ENCODE measurements around the gene ARHGAP22. TPM values are rescaled to one million over a fixed set of nuclear protein-coding genes. Genes with fewer than 3 reads are reported as not detected.

The ARHGAP22 gene
- total RNA-seq, 1 donor from 2014 or later, result 1.0 TPM

DNA sequence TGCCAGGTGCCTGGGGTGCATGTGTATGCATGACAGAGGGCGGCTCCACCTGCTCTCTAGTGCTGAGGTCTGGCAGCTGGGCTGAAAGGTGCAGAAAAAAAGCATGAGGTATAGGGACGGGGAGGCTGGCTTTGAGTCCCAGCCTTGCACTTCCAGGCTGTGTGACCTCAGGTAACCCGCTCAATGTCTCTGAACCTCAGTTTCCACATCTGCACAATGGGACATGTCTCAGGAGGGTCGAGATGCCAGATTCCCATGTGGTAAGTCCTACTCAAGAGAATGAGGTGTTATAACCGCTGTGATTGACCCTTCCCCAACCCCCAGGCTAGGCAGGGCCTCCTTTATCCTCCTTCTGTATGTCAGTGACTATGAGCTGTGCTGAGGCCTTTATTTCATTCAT lies 48.8 kb downstream of the ARHGAP22 start:
- Histone ChIP-seq H3K9ac (ENCODE audit: low read depth in 1 of 3, low read length in 3 of 3) (no peak overlapping the region), H3K36me3 (ENCODE audit: control insufficient read depth in 3 of 3, insufficient read depth in 3 of 3, low read length in 3 of 3) (no peaks in the 10 kb centered on the region), H3K4me1 (ENCODE audit: control insufficient read depth in 3 of 3, insufficient read depth in 3 of 3, low read length in 3 of 3) (peaks cover 4 to 10% (median 5%) of the 10 kb centered on the region in 3 donors), H3K9me3 (ENCODE audit: control insufficient read depth in 3 of 3, low read length in 3 of 3) (no peaks in the 10 kb centered on the region), H3K27ac (ENCODE audit: low read depth, low read length) (no peak overlapping the region), H3K27me3 (ENCODE audit: control insufficient read depth in 3 of 3, insufficient read depth in 3 of 3, low read length in 3 of 3) (no peaks in the 10 kb centered on the region), H3K4me3 (ENCODE audit: low read length in 3 of 3) (no peak overlapping the region)

GRCh38 chr10:48555310-48556042 lies 49.4 kb downstream of the ARHGAP22 start:
- Histone ChIP-seq H3K27ac (ENCODE audit: low read depth, low read length) (no peak overlapping the region), H3K36me3 (ENCODE audit: control insufficient read depth in 3 of 3, insufficient read depth in 3 of 3, low read length in 3 of 3) (no peaks in the 10 kb centered on the region), H3K4me1 (ENCODE audit: control insufficient read depth in 3 of 3, insufficient read depth in 3 of 3, low read length in 3 of 3) (peaks cover 4 to 10% (median 5%) of the 10 kb centered on the region in 3 donors), H3K9me3 (ENCODE audit: control insufficient read depth in 3 of 3, low read length in 3 of 3) (no peaks in the 10 kb centered on the region), H3K4me3 (ENCODE audit: low read length in 3 of 3) (no peak overlapping the region), H3K27me3 (ENCODE audit: control insufficient read depth in 3 of 3, insufficient read depth in 3 of 3, low read length in 3 of 3) (no peaks in the 10 kb centered on the region), H3K9ac (ENCODE audit: low read depth in 1 of 3, low read length in 3 of 3) (no peak overlapping the region)

GRCh38 chr10:48554656-48555055 lies 50.2 kb downstream of the ARHGAP22 start:
- Histone ChIP-seq H3K4me3 (ENCODE audit: low read length in 3 of 3) (no peak overlapping the region), H3K4me1 (ENCODE audit: control insufficient read depth in 3 of 3, insufficient read depth in 3 of 3, low read length in 3 of 3) (peaks cover 4 to 10% (median 5%) of the 10 kb centered on the region in 3 donors), H3K27me3 (ENCODE audit: control insufficient read depth in 3 of 3, insufficient read depth in 3 of 3, low read length in 3 of 3) (no peaks in the 10 kb centered on the region), H3K27ac (ENCODE audit: low read depth, low read length) (no peak overlapping the region), H3K36me3 (ENCODE audit: control insufficient read depth in 3 of 3, insufficient read depth in 3 of 3, low read length in 3 of 3) (no peaks in the 10 kb centered on the region), H3K9me3 (ENCODE audit: control insufficient read depth in 3 of 3, low read length in 3 of 3) (no peaks in the 10 kb centered on the region), H3K9ac (ENCODE audit: low read depth in 1 of 3, low read length in 3 of 3) (no peak overlapping the region)

DNA sequence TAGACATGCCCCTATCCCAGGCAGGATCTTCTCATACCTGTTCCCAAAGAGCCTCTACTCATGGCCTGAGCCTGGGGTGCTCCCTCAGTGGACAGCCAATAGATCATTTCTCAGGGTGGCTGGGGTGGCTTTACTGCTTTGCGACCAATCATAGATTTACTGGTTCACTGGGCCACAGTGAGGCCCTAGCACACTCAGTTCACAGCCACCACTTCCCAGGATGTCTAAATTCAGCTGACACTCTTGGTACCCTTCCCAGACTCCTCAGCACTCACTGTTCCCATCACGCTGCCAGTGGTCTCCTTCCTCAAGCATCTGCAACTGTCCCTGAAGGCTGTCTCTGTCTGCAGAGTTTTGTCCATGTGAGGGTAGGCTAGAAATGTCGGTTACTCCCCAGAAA lies 50.6 kb downstream of the ARHGAP22 start:
- peaks cover 4 to 10% (median 5%) of the 10 kb centered on the region in 3 donors for H3K4me1 ChIP-seq (ENCODE audit: control insufficient read depth in 3 of 3, insufficient read depth in 3 of 3, low read length in 3 of 3)
- H3K27ac ChIP-seq (ENCODE audit: low read depth, low read length), result no peak overlapping the region
- H3K36me3 ChIP-seq (ENCODE audit: control insufficient read depth in 3 of 3, insufficient read depth in 3 of 3, low read length in 3 of 3), result no peaks in the 10 kb centered on the region
- H3K9me3 ChIP-seq (ENCODE audit: control insufficient read depth in 3 of 3, low read length in 3 of 3), result no peaks in the 10 kb centered on the region
- no peak overlapping the region for H3K4me3 ChIP-seq (ENCODE audit: low read length in 3 of 3)
- H3K9ac ChIP-seq (ENCODE audit: low read depth in 1 of 3, low read length in 3 of 3), result no peak overlapping the region
- H3K27me3 ChIP-seq (ENCODE audit: control insufficient read depth in 3 of 3, insufficient read depth in 3 of 3, low read length in 3 of 3), result peaks cover 0 to under 1% (median 0%) of the 10 kb centered on the region in 3 donors

- Histone ChIP-seq H3K4me1 (ENCODE audit: control insufficient read depth in 3 of 3, insufficient read depth in 3 of 3, low read length in 3 of 3) (peaks cover 4 to 10% (median 5%) of the 10 kb centered on the region in 3 donors), H3K36me3 (ENCODE audit: control insufficient read depth in 3 of 3, insufficient read depth in 3 of 3, low read length in 3 of 3) (no peaks in the 10 kb centered on the region), H3K27me3 (ENCODE audit: control insufficient read depth in 3 of 3, insufficient read depth in 3 of 3, low read length in 3 of 3) (peaks cover 0 to 2% (median 0%) of the 10 kb centered on the region in 3 donors), H3K9ac (ENCODE audit: low read depth in 1 of 3, low read length in 3 of 3) (peak overlapping the region in 1 of 3 donors; percentile 8), H3K4me3 (ENCODE audit: low read length in 3 of 3) (no peak overlapping the region), H3K27ac (ENCODE audit: low read depth, low read length) (no peak overlapping the region), H3K9me3 (ENCODE audit: control insufficient read depth in 3 of 3, low read length in 3 of 3) (no peaks in the 10 kb centered on the region)
Observed at GRCh38 chr10:48552946-48553564, 51.8 kb downstream of the ARHGAP22 start.

DNA sequence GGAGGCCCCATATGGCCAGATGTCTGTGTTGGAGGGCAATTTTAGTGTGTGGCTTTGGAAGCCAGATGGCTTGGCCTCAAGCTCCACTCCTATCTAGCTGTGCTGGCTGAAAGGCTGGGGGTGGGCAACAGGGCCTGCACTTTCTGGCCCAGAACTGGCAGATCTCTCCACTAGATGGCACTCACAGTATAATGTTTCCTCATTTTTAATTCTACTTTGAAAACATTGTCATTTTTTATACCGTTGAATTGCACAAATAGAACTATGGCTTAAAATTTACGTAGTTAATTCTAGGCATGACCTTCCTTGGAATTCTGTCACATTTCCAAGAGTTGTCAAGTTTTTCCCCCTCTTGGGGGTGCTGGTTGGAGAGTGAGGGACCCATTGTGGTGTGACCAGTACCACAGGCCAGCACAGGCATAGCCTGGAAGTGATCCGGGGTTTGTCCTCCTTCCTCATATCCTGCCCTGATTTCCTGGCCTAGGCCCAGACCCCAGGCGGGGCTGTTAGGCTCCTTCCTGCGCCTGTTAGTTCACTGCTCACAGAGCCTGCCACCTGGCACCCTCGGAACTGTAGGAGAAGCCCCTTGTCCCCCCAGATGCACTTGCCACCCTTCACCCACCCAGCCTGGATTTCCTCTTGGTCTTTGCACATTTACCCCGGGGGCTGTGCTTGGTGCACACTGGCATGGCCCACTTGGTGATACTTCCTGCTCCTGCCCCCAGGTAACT lies 52.8 kb downstream of the ARHGAP22 start:
- Histone ChIP-seq H3K9ac (ENCODE audit: low read depth in 1 of 3, low read length in 3 of 3) (no peak overlapping the region), H3K4me1 (ENCODE audit: control insufficient read depth in 3 of 3, insufficient read depth in 3 of 3, low read length in 3 of 3) (peaks cover 4 to 10% (median 5%) of the 10 kb centered on the region in 3 donors), H3K4me3 (ENCODE audit: low read length in 3 of 3) (no peak overlapping the region), H3K27ac (ENCODE audit: low read depth, low read length) (no peak overlapping the region), H3K9me3 (ENCODE audit: control insufficient read depth in 3 of 3, low read length in 3 of 3) (no peaks in the 10 kb centered on the region), H3K36me3 (ENCODE audit: control insufficient read depth in 3 of 3, insufficient read depth in 3 of 3, low read length in 3 of 3) (no peaks in the 10 kb centered on the region), H3K27me3 (ENCODE audit: control insufficient read depth in 3 of 3, insufficient read depth in 3 of 3, low read length in 3 of 3) (peaks cover 0 to 2% (median 0%) of the 10 kb centered on the region in 3 donors)

DNA sequence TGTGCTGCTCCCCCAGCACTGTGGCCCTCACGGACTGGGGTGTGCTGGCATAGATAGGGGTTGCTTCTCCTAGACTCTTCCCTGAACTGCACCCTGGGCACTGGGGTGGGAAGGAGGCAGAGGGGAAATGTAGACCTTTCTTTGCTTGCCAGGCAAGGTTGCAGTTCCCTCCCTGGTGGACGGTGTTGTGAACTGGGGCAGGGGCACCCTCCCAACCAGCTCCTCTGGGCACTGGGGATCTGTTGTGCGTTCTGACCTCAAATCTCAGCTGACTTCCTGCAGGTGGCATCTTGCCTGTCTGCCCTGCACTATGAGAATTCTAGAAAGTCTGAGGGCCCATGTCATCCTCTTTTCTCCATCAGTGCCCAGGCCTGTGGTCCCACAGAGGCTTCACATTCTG lies 53.9 kb downstream of the ARHGAP22 start:
- H3K27me3 ChIP-seq (ENCODE audit: control insufficient read depth in 3 of 3, insufficient read depth in 3 of 3, low read length in 3 of 3), result peaks cover 0 to 2% (median 0%) of the 10 kb centered on the region in 3 donors
- no peak overlapping the region for H3K27ac ChIP-seq (ENCODE audit: low read depth, low read length)
- no peak overlapping the region for H3K4me3 ChIP-seq (ENCODE audit: low read length in 3 of 3)
- no peaks in the 10 kb centered on the region for H3K9me3 ChIP-seq (ENCODE audit: control insufficient read depth in 3 of 3, low read length in 3 of 3)
- peaks cover 4 to 10% (median 5%) of the 10 kb centered on the region in 3 donors for H3K4me1 ChIP-seq (ENCODE audit: control insufficient read depth in 3 of 3, insufficient read depth in 3 of 3, low read length in 3 of 3)
- no peak overlapping the region for H3K9ac ChIP-seq (ENCODE audit: low read depth in 1 of 3, low read length in 3 of 3)
- no peaks in the 10 kb centered on the region for H3K36me3 ChIP-seq (ENCODE audit: control insufficient read depth in 3 of 3, insufficient read depth in 3 of 3, low read length in 3 of 3)

- Histone ChIP-seq H3K36me3 (ENCODE audit: control insufficient read depth in 3 of 3, insufficient read depth in 3 of 3, low read length in 3 of 3) (no peaks in the 10 kb centered on the region), H3K27ac (ENCODE audit: low read depth, low read length) (no peak overlapping the region), H3K27me3 (ENCODE audit: control insufficient read depth in 3 of 3, insufficient read depth in 3 of 3, low read length in 3 of 3) (peaks cover 0 to 2% (median 0%) of the 10 kb centered on the region in 3 donors), H3K9ac (ENCODE audit: low read depth in 1 of 3, low read length in 3 of 3) (no peak overlapping the region), H3K9me3 (ENCODE audit: control insufficient read depth in 3 of 3, low read length in 3 of 3) (no peaks in the 10 kb centered on the region), H3K4me3 (ENCODE audit: low read length in 3 of 3) (no peak overlapping the region), H3K4me1 (ENCODE audit: control insufficient read depth in 3 of 3, insufficient read depth in 3 of 3, low read length in 3 of 3) (peaks cover 4 to 8% (median 5%) of the 10 kb centered on the region in 3 donors)
Observed at GRCh38 chr10:48550071-48550691, 54.7 kb downstream of the ARHGAP22 start.

- H3K4me1 ChIP-seq (ENCODE audit: control insufficient read depth in 3 of 3, insufficient read depth in 3 of 3, low read length in 3 of 3), result peaks cover 4 to 8% (median 5%) of the 10 kb centered on the region in 3 donors
- H3K27ac ChIP-seq (ENCODE audit: low read depth, low read length), result no peak overlapping the region
- H3K4me3 ChIP-seq (ENCODE audit: low read length in 3 of 3), result no peak overlapping the region
- H3K9ac ChIP-seq (ENCODE audit: low read depth in 1 of 3, low read length in 3 of 3), result peak overlapping the region in 1 of 3 donors; percentile 8
- no peaks in the 10 kb centered on the region for H3K36me3 ChIP-seq (ENCODE audit: control insufficient read depth in 3 of 3, insufficient read depth in 3 of 3, low read length in 3 of 3)
- no peaks in the 10 kb centered on the region for H3K9me3 ChIP-seq (ENCODE audit: control insufficient read depth in 3 of 3, low read length in 3 of 3)
- peaks cover 0 to 2% (median 0%) of the 10 kb centered on the region in 3 donors for H3K27me3 ChIP-seq (ENCODE audit: control insufficient read depth in 3 of 3, insufficient read depth in 3 of 3, low read length in 3 of 3)
Observed at GRCh38 chr10:48549236-48549635, 55.6 kb downstream of the ARHGAP22 start.
